GM23338 (cell line): Measurements from ENCODE around the gene MECP2. TPM values are rescaled to one million over a fixed set of nuclear protein-coding genes. Genes with fewer than 3 reads are reported as not detected.

Experiments used
- CREB1 ChIP-seq: fragments of 250-450 bp; sonication (Bioruptor Pico); IDR thresholded peaks from 2 replicates; pipeline ENCODE4 v1.5.0; 2020; ENCODE audit warnings: low read depth, mild to moderate bottlenecking, moderate library complexity
- EZH2phosphoT487 ChIP-seq: fragments of 200-600 bp; sonication (generic); IDR thresholded peaks from one replicate; pipeline ENCODE4 v1.8.1; 2018; ENCODE audit warnings: antibody characterized with exemption; ENCODE audit not compliant: unreplicated experiment
- JUNB ChIP-seq: IDR thresholded peaks from one replicate; pipeline ENCODE4 v1.6.1; 2016; ENCODE audit warnings: antibody characterized with exemption; ENCODE audit not compliant: unreplicated experiment
- NANOG ChIP-seq: IDR thresholded peaks from 2 replicates; pipeline ENCODE4 v1.6.1; 2016; ENCODE audit warnings: antibody characterized with exemption, borderline replicate concordance
- POLR2AphosphoS5 ChIP-seq: IDR thresholded peaks from 2 replicates; pipeline ENCODE4 v1.6.1; 2016; ENCODE audit warnings: antibody characterized with exemption, low read depth
- STAT1 ChIP-seq: IDR thresholded peaks from one replicate; pipeline ENCODE4 v1.6.1; 2016; ENCODE audit warnings: antibody characterized with exemption; ENCODE audit not compliant: unreplicated experiment
- ZNF114 ChIP-seq: fragments of 250-450 bp; sonication (Bioruptor Pico); IDR thresholded peaks from 2 replicates; pipeline ENCODE4 v1.5.0; 2020; ENCODE audit warnings: mild to moderate bottlenecking, moderate library complexity
- ZNF331 ChIP-seq: fragments of 250-450 bp; sonication (Bioruptor Pico); IDR thresholded peaks from 2 replicates; pipeline ENCODE4 v1.5.0; 2020; ENCODE audit warnings: low read depth, mild to moderate bottlenecking, moderate library complexity
- ZNF462 ChIP-seq: fragments of 250-450 bp; sonication (Bioruptor Pico); IDR thresholded peaks from 2 replicates; pipeline ENCODE4 v1.5.0; 2020; ENCODE audit warnings: mild to moderate bottlenecking, moderate library complexity
- polyA plus RNA-seq: library from polyadenylated mRNA; unstranded; fragments of >200 nt; fragmentation: Nextera tagmentation; extraction: Ambion mirVana; gene quantifications from 2 replicates; pipeline ENCODE4 v1.2.1, GENCODE V29; 2016
- total RNA-seq: library from RNA; depleted of rRNA; stranded (reverse); fragments of >200 nt; shearing (Covaris generic); gene quantifications from 2 replicates; pipeline ENCODE4 v1.2.3, GENCODE V29; 2014
- TF ChIP-seq, protein P1 (sequence below): IDR thresholded peaks from 2 replicates; pipeline ENCODE4 v1.6.1; 2016; ENCODE audit warnings: antibody characterized with exemption
- TF ChIP-seq, protein P2 (sequence below): IDR thresholded peaks from one replicate; pipeline ENCODE4 v1.6.1; 2018; ENCODE audit warnings: antibody characterized with exemption; ENCODE audit not compliant: unreplicated experiment

The MECP2 gene
- total and polyA plus RNA-seq, 2 experiments from 2014 or later = 27.7 to 32.7 TPM

- TF ChIP-seq ZNF462 (CRISPR knock-in tag) (no peak), EZH2phosphoT487 (no peak), ZNF331 (CRISPR knock-in tag) (no peak), STAT1 (no peak), ZNF114 (CRISPR knock-in tag) (no peak), JUNB (no peak), POLR2AphosphoS5 (no peak), CREB1 (no peak), NANOG (no peak)
- TF ChIP-seq, protein P1, sequence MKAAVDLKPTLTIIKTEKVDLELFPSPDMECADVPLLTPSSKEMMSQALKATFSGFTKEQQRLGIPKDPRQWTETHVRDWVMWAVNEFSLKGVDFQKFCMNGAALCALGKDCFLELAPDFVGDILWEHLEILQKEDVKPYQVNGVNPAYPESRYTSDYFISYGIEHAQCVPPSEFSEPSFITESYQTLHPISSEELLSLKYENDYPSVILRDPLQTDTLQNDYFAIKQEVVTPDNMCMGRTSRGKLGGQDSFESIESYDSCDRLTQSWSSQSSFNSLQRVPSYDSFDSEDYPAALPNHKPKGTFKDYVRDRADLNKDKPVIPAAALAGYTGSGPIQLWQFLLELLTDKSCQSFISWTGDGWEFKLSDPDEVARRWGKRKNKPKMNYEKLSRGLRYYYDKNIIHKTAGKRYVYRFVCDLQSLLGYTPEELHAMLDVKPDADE = no peak
- TF ChIP-seq, protein P2, sequence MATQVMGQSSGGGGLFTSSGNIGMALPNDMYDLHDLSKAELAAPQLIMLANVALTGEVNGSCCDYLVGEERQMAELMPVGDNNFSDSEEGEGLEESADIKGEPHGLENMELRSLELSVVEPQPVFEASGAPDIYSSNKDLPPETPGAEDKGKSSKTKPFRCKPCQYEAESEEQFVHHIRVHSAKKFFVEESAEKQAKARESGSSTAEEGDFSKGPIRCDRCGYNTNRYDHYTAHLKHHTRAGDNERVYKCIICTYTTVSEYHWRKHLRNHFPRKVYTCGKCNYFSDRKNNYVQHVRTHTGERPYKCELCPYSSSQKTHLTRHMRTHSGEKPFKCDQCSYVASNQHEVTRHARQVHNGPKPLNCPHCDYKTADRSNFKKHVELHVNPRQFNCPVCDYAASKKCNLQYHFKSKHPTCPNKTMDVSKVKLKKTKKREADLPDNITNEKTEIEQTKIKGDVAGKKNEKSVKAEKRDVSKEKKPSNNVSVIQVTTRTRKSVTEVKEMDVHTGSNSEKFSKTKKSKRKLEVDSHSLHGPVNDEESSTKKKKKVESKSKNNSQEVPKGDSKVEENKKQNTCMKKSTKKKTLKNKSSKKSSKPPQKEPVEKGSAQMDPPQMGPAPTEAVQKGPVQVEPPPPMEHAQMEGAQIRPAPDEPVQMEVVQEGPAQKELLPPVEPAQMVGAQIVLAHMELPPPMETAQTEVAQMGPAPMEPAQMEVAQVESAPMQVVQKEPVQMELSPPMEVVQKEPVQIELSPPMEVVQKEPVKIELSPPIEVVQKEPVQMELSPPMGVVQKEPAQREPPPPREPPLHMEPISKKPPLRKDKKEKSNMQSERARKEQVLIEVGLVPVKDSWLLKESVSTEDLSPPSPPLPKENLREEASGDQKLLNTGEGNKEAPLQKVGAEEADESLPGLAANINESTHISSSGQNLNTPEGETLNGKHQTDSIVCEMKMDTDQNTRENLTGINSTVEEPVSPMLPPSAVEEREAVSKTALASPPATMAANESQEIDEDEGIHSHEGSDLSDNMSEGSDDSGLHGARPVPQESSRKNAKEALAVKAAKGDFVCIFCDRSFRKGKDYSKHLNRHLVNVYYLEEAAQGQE = no peak
Measured at GRCh38 chrX:154091678-154092077, 5.8 kb downstream of the MECP2 start (continued).
